Choroid plexus epithelial cell (primary cell): ENCODE data around the gene TMEM108.

Source experiments
- DNase-seq: peaks from one replicate; pipeline ENCODE4 v3.0.0-alpha.2; 2010; ENCODE audit warnings: low read depth
- H3K4me3 ChIP-seq: 2 replicates; pipeline ENCODE4 v1.5.1; 2011; ENCODE audit warnings: low read depth, mild to moderate bottlenecking, control low read depth, low read length, moderate library complexity
- CTCF ChIP-seq: conservative IDR thresholded peaks from 2 replicates; pipeline ENCODE4 v1.5.1; 2011; ENCODE audit warnings: low read depth, mild to moderate bottlenecking, control low read depth, inconsistent platforms, low read length, moderate library complexity

Gene TMEM108

GRCh38 chr3:133069556-133070286 lies 31.5 kb downstream of the TMEM108 start:
- no peak for DNase-seq
- TF ChIP-seq CTCF: no peak
- H3K4me3 ChIP-seq: no peak overlapping the region

DNA sequence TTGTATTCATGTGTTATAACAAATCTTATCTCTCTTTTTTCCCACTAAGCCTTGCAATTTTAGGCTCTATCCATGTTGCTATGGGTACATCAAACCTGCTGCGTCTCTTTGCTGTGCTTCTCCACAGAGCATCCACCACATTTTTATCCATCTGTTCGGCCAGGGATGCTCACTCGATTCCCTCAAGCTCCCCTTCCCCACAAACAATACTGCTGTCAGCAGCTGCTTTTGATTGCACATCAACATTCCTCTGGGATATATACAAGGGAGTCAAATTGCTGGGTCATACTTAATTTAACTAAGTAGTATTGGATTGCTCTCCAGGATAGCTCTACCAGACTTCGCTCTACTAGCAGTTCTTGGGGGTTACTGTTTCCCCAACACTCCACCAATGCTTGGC lies 36.8 kb downstream of the TMEM108 start:
- H3K4me3 ChIP-seq: no peak overlapping the region
- no peak for DNase-seq
- no peak for TF ChIP-seq CTCF

DNA sequence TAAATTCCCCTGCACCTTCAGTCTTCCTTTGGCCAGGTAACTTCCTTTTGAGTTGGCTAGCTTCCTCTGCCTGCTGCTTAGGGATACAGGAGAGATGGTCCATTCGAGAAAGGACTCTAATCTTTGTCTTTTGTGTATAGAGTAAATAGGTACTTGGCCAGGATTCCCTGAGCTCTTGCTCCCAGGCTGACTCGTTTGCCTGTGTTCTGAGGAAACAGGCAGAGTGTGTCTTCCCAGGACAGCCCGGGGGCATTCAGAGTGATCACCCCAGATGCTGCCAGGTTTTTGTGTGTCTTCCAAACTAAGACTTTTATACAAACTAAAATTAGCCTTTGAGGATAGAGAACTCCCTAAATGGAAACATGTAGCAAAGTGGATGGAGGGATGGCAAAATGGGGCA lies 39.5 kb downstream of the TMEM108 start:
- TF ChIP-seq CTCF: no peak
- H3K4me3 ChIP-seq: no peak overlapping the region
- DNase-seq: no peak

GRCh38 chr3:133079621-133080020 lies 41.4 kb downstream of the TMEM108 start:
- no peak for DNase-seq
- TF ChIP-seq CTCF: no peak
- H3K4me3 ChIP-seq: no peak overlapping the region

GRCh38 chr3:133081016-133081415 lies 42.8 kb downstream of the TMEM108 start:
- DNase-seq: no peak
- no peak overlapping the region for H3K4me3 ChIP-seq
- TF ChIP-seq CTCF: no peak

- TF ChIP-seq CTCF: no peak
- no peak for DNase-seq
- no peak overlapping the region for H3K4me3 ChIP-seq
Observed at GRCh38 chr3:133083395-133083794, 45.2 kb downstream of the TMEM108 start.

GRCh38 chr3:133089906-133090485 lies 51.8 kb downstream of the TMEM108 start:
- no peak overlapping the region for H3K4me3 ChIP-seq
- no peak for DNase-seq
- no peak for TF ChIP-seq CTCF
